Skin of body (tissue), 2 donors: ENCODE data around the gene STUM. TPM values are rescaled to one million over a fixed set of nuclear protein-coding genes. Genes with fewer than 3 reads are reported as not detected.
A peak's percentile ranks its signal among the peaks of the same experiment; 100 is the strongest.
"Not testable (repeated sequence)": the region's sequence is repeated elsewhere in the genome, so short reads cannot be mapped to it uniquely, and the experiment has no call there.

ENCODE experiments used
- DNase-seq: peaks from one replicate; lab custom pipeline; 2025; lab: John Stamatoyannopoulos, UW
- total RNA-seq: library from RNA; depleted of rRNA; stranded (reverse); fragments of >200 nt; gene quantifications from one replicate; pipeline ENCODE4 v1.2.3, GENCODE V29; 2014

Gene STUM
- 2.4 TPM for total RNA-seq

- peak; percentile 35 for DNase-seq
These were observed at the start of gene STUM for GRCh38 chr1:226548256-226549093. TSS of gene STUM (plus strand) at chr1:226548764. CDS start at chr1:226548905, 141 bp downstream.

- not testable (repeated sequence) for DNase-seq
These were observed 48.9 kb upstream of the STUM start for GRCh38 chr1:226499699-226500098.

- DNase-seq, result no peak
These were observed 42.5 kb upstream of the STUM start for GRCh38 chr1:226506021-226506420.

GRCh38 chr1:226506921-226507320, 41.6 kb upstream of the STUM start:
- DNase-seq, result no peak

GRCh38 chr1:226510453-226510852, 38.1 kb upstream of the STUM start:
- no peak for DNase-seq

GRCh38 chr1:226511296-226511695, 37.3 kb upstream of the STUM start:
- no peak for DNase-seq

GRCh38 chr1:226512076-226512728, 36.4 kb upstream of the STUM start:
- no peak for DNase-seq

GRCh38 chr1:226518375-226518774, 30.2 kb upstream of the STUM start:
- DNase-seq, result no peak

- DNase-seq, result no peak
These were observed 29.4 kb upstream of the STUM start for GRCh38 chr1:226519135-226519534.

GRCh38 chr1:226519716-226520598, 28.6 kb upstream of the STUM start:
- DNase-seq, result no peak

GRCh38 chr1:226520640-226521355, 27.8 kb upstream of the STUM start:
- DNase-seq, result no peak

- DNase-seq, result no peak
These were observed 24.7 kb upstream of the STUM start for GRCh38 chr1:226523646-226524406.

GRCh38 chr1:226524547-226524946, 24.0 kb upstream of the STUM start:
- no peak for DNase-seq

- DNase-seq, result no peak
These were observed 22.8 kb upstream of the STUM start for GRCh38 chr1:226525750-226526149.

GRCh38 chr1:226526801-226527595, 21.6 kb upstream of the STUM start:
- no peak for DNase-seq

GRCh38 chr1:226529891-226530290, 18.7 kb upstream of the STUM start:
- DNase-seq, result no peak

GRCh38 chr1:226530591-226530990, 18.0 kb upstream of the STUM start:
- DNase-seq, result no peak

GRCh38 chr1:226531360-226532093, 17.0 kb upstream of the STUM start:
- no peak for DNase-seq

GRCh38 chr1:226532553-226532952, 16.0 kb upstream of the STUM start:
- no peak for DNase-seq
